Myocyte (in vitro differentiated cells): Measurements from ENCODE around the gene AGAP1. TPM values are rescaled to one million over a fixed set of nuclear protein-coding genes. Genes with fewer than 3 reads are reported as not detected.
A peak's percentile ranks its signal among the peaks of the same experiment; 100 is the strongest.

Source experiments
- DNase-seq: peaks from one replicate; pipeline ENCODE4 v3.0.0-alpha.2; 2012; ENCODE audit warnings: low read depth
- total RNA-seq: library from RNA; depleted of rRNA; stranded (reverse); fragments of >200 nt; gene quantifications from 2 replicates; pipeline ENCODE4 v1.2.3, GENCODE V29; 2014

Gene AGAP1
- total RNA-seq, 1 donor from 2014 or later = 15.5 TPM

DNA sequence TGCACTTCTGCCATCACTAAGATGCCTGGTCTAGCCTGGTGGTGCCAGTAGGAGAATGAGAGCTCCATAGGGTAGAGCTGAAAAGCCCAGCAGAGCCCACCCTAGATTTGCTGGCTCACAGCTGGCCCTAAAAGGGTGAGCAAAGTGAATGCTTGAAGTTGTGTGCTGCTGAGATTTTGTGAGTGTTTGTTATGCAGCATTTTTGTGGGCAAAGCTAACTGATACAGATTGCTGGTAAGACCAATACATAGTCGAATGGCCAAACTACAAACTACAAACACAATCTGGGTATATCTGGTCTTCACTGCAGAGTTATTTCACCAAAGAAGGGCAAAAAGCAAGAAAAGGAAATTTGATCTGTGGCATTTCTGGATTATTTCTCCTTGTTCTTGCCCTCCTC, 7.1 kb upstream of the AGAP1 start:
- DNase-seq = no peak

DNA sequence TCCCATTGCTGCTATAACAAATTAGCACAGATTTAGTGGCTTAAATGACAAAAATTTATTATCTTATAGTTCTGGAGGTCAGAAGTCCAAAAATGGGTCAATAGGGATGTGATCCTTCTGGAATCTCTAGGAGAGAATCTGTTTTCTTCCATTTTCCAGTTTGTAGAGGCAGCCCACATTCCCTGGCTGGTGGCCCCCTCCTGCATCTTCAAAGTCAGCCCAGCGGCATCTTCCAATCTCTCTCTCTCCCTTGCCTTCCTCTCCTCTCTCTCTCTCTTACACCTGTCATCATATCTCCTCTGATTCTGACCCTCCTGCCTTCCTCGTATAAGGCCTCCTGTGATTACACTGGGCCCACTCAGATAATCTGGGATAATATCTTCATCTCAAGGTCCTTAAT, 3.9 kb upstream of the AGAP1 start:
- no peak for DNase-seq

DNA sequence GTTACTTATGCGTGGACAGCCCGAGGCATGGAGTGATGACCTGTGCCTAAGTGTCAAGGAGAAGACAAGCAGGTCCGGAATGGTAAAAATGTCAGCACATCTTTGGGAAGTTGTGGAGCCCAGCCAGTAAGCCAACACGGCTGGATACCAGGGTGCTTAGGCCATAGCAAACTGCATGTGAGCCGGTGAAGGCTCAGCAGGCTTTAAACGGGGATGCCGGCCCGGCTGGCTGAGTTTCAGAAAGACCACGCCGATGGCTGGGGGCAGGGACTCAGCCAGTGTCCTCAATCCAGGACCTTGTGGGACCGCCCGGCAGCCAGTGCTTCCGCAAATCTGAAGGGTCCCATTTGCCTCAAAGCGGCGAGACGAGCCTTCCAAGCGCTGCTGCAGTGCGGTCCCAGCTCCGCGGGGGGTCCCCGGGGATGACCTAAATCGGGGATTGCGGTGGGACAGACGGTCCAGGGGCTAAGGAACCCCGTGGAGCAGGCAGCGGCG, 946 bp upstream of the AGAP1 start:
- DNase-seq = no peak

DNA sequence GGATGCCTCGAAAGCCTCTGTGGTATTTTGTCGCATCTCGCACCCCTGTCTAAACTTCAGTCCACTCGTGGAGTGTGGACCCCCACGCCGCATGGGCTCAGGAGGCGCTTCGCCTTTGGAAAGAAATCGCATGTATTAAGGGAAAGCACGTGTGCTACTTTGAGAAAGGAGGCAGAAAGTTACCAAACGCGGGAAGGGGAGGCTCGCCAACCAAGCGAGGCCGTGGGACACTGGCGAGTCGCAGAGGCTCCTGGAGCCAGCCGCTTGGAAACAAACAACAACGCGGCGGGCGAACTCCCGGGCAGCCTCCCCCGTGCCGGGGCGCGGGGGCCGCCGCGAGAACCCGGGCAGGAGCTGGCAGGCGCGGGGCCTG, 455 bp upstream of the AGAP1 start:
- peak; percentile 55 for DNase-seq

DNA sequence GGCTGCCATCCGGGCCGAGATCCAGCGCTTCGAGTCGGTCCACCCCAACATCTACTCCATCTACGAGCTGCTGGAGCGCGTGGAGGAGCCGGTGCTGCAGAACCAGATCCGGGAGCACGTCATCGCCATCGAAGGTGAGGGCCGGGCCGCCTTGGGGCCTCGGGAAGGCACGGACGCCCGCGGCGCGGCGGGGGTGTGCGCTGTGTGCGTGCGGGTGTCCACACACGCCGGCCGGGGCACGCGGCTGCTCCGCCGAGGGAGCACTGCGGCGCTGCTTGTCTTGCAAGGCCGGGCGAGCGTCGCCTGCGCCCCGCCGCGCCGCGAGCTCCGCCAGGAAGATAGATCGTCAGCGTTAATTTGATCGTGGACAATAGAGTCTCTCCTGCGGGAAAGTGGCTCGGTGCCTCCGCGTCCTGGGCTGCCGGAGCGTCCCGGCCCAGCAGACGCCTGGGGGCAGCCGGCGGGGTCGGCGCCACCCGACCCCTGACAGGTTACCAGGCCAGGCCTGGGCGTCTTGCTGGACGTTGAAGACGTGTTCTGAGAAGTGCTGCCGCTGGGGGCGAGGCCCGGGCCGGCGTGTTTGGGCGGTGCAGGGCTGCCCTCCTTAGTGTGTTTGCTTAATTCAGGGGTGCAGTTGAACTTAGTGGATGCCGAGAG, 1.0 kb downstream of the AGAP1 start:
- DNase-seq = peak; percentile 53

DNA sequence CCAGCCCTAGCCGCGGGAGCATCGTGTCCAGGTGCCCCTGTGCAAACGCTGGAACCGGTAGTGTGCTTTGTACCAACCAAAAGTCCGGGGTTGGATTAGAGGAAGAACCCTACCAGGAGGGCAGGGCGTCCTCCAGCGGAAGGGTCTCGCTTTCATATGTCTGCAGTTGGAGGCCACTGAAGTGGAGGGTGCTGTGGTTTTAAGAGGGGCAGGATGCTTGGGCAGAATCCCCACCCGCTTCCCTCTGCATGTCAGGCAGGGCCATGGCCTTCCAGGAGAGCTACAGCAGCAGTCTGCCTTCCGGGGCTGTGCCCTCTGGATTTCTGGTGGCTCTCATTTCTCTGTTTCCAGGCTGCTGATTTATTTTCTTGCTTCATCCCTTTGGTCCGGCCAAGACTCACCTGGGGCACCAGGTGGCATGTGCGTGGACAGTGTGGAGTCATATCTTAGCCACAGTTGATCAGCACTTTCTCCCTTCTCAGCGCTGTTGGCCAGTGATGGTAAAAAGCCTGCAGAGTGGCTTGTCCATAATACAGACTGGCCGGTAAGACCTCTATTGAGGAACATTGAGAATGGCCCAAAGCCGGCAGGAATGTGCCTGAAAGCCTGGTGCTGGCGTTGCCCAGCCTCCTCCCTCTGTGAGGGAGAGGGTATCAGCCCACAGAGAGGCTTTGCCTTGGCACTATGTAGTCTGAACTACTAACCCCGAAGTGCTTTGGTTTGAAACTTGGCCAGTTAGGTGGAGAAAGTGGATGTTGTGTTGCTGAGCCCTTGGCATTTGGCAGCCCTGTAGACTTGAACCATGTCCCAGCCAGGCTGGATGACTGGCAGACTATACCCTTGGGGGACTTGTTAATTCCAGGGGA, 1.8 kb downstream of the AGAP1 start:
- no peak for DNase-seq

DNA sequence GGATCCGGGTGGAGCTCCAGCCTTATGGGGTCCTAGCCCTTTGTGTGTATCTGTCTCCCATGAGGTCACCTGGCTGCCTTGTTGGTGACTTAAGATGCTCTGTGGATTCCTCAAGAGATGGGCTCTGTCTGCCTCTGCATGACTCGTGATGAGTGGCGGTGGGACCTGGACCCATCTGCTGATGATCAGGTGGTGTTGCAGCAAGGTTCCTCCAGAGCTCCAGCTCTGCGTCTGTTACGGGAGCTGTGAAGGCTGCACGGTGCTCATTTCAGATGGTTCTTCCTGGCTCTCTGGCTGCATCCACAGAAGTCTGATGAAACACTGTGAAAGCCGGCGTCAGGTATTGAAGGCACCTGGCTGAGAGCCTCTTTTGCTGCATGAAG, 2.4 kb downstream of the AGAP1 start:
- no peak for DNase-seq

DNA sequence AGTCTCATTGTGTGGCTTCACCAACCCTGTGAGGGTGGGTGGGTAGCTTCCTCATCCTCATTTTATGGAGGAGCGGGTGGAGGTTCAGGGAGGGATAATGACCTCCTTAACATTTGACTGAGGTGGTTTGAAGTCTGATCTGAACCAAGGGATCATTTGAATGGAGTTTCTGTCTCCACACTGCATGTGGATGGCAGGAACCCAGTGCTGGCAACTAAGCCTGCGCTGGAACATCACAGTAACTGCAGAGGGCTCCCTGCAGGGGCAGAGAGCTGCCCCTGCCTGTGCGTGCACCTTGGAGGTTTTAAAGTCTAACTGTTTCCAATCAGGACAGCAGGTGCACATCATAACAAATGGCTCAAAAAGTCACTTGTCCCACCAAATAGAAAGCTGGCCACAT, 3.3 kb downstream of the AGAP1 start:
- DNase-seq = no peak

DNA sequence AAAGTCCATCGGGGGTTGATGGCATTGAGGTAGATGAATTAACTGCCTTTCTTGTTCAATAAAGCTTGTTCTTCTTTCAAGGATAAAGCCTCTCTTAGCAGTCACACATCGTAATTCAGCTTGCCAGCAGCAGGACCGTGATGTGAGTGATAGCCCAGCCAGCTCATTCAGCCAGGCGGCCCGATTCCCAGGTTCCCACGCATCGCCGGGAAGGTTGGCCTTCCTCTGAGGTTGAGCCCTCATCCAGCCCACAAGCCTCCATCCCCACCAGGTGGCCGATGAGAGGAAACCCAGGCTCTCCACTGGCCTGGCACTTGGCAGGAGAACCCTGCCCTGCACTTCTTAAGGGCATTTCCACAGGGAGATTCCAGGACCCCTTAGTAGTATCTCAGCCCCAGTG, 4.7 kb downstream of the AGAP1 start:
- DNase-seq = peak; percentile 56

DNA sequence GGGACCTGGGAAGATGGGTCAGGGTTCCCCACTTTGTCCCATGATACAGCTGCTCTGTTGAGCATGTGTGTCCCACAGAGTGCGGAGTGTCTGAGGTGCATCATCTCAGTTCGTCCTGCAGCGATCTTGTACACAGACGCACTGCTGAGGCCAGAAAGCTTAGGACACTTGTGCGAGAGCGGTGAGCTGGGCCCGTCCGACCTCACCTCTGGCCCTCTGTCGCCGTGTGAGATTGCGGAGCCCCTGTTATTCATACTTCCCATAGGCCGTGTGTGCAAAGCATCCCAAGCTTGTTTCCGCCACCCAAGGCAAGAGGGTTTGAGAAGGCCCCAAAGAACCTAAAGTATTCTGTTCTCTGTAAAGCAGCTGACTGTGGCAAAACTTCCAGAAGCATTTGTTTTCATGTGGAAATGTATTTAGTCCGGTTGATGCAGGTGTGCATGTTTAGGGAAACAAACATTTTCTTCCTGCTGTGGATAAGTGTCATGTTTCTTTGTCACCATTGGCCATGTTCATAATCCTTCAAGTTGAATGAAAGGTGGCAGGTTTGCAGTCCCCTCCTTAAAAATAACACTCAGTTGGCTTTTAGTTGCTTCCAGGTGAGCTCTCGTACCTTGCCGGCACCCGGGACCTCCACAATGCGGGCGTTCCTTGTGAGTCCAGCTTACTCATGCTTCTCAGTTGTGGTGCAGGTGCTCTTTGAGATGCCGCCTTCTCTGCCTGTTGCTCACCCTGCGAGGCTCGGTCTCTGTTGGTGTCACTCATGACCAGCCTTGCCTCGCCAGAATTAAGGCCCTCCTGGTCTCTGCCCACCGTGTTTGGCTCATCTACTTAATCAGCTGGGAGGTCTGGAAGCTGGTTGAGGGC, 5.3 kb downstream of the AGAP1 start:
- no peak for DNase-seq

DNA sequence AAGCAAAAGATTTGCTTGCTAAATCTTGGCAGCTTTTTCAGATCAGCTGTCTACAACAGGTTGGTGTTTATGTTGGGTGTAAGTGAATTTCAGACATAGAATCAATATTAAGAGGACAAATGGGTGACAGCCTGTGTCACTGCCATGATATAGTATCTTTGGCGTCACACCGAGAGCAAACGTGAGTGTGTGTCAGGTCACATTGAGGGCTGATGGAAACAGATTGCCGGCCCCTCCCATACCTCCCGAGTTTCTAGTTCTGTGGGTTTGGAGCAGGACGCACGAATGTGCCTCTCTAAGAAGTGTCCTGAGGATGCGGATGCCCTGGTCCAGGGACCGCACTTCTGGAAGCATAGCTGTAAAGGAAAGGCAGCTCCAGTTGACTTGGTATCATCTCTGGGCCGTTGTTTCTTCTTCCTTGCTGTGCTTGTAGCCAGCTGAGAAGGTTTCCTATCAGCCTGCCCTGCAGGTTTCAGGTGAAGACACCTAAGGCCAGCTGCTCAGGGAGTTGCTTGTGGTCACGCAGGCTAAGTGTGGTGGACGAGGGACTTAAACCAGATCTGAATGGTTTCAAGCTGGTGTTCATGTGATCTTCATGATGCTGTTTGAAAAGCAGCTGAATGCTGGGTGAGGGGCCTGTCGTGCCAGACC, 6.4 kb downstream of the AGAP1 start:
- DNase-seq = no peak

DNA sequence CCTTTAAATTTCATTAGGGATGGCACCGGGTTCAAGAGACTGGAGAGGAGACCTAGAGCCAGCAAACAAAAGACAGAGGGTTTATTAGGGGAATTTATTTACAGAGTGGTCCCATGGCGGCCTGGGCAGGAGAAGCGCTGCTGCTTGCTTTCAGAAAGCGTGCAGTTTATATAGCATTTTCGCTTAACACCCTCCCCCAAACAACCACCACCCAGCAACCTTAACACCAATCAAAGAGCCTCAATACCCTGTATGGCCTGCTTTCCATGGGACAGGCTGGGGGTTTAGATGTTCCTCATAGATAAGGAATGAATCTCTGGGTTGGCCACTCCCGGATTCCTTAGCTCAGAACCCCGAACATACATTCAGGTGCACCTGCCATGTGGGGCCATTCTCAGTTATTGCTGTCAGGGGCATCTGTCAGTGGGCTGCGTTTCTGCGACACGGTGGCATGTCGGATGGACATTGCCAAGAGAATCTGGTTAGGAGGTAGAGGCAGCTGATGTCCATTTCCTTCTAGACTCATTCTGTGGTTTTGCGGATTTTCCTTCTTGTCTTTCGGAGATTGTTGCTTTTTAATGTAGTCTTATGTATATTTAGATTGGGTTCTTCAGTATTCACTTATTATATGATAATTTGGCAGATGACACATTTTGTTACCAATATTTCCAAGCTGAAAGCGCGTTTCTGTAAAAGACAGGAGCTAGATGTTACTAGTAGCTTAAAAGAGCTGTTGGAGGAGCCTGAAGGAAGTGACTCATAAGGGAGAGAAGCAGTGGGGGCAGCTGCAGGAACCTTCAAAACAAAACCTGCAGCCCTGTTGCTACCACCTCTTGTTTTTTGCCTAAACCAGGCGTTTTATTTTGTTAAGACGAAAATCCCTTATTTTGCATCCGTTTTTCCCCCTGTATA, 7.2 kb downstream of the AGAP1 start:
- DNase-seq = peak; percentile 81

DNA sequence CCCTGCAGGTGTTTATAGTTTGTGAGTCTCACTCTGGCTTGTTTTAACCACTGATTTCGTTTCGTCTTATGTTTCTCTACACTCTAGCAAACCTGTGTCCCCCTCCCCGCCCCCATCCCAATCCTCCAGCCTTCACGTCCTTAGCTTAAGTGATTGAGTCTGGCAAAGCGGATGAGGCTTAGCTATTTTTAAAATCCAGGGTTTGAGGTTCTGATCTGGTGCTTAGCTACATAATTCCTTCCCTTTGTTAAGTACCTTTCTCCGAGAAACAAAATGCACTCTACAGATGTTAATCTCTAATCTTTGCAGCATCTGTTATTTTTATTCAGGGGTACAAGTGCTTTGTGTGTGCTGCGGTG, 7.8 kb downstream of the AGAP1 start:
- peak; percentile 43 for DNase-seq

DNA sequence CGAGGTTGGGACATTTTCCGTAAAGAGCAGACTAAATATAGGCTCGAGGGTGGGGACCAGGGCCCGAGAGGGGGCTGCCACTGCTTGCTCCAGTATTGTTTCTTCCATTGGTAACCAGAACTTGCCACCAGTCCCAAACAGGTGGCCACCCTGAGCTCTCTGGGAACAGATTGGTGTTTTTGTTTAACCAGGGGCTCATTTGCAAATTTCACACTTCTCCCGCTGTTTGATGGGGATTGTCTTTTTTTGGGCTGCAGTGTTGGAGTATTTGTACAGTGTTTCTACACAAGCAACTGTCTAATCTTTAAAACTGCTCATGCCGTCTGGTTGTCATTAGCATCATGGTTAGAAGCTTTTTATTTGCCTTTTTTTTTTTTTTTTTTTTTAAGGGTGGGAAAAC, 8.5 kb downstream of the AGAP1 start:
- no peak for DNase-seq

DNA sequence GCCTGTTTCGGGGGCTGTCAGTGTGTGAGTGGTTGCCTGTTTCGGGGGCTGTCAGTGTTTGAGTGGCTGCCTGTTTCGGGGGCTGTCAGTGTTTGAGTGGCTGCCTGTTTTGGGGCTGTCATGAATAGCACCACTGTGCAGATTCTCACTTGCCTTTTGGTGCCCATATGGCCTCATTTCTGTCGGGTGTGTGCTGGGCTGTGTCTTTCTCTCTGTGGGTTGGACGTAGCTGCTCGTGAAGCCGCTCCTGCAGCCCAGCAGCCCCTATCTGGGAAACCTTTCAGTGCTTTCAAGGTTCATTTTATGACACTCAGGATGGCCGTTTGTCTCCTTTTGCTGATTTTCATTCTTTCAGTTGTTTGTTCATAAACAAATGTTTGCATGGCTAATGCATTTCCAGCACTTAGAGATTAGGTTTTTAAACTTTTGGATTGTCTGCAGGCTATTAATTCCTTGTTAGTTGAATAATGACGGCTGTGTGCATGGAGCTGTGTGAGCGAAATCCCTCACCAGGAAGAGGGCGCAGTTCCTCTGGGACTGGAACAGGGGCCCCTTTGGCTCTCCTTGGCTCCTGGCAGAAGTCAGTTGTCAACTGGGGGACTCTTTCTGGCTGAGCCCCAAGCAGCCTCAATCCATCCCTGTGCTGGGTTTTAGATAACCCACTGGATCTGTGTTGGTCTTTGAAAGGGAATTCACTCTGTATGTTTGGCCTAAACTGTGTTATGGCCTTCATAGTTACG, 10.8 kb downstream of the AGAP1 start:
- DNase-seq = no peak

DNA sequence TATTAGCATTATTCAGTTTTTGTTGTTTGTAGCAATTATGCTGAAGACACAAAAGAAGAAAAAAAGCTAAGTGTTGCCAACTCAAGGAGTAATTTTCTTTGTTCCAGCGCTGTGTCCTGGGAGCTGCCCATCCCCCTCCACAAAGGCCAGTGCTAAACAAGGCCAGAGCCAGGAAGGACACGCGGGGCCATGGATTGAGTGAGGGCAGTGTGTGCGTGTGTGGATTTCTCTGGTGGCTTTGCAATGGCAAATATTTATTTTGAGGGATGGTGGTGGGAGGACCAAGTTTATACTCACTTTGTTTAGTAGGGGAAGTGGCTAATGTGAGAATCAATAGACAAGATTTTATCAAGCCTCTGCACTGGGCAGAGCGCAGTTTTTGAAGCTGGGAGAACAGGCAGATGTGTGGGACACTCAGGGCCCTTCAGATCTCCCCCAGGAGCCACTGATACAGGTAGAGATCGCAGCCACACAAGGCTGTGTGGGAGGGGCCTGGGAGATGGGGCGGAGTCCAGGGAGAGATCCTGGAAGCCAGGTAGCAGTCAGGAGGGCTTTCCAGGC, 11.4 kb downstream of the AGAP1 start:
- no peak for DNase-seq

DNA sequence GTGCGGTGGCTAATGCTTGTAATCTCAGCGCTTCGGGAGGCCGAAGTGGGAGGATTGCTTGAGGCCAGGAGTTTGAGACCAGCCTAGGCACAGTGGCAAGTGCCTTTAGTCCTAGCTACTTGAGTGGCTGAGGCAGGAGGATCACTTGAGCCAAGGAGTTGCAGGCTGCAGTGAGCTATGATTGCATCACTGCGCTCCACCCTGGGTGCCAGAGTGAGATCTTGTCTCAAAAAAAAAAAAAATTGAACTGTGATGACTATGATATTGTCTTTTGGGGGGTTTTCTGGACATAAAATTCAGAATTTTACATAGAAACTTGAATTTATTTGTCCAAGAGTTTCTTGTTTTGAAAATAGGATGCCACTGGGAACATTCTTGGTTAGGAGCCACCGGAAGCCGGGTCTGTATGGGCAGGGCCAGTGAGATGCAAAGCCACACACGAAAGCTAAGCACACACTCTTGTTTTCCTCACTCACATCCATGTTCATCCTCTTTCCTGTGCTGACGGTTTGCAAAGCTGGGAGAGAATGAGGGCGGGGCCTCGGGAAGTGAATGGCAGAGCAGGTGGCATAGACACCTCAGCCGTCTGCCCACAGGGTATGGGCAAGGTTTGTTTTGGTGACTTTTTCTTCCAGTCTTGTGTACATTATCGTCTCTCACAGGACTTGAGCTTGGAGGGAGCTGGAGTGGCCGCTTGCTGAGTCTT, 12.6 kb downstream of the AGAP1 start:
- peak; percentile 41 for DNase-seq

DNA sequence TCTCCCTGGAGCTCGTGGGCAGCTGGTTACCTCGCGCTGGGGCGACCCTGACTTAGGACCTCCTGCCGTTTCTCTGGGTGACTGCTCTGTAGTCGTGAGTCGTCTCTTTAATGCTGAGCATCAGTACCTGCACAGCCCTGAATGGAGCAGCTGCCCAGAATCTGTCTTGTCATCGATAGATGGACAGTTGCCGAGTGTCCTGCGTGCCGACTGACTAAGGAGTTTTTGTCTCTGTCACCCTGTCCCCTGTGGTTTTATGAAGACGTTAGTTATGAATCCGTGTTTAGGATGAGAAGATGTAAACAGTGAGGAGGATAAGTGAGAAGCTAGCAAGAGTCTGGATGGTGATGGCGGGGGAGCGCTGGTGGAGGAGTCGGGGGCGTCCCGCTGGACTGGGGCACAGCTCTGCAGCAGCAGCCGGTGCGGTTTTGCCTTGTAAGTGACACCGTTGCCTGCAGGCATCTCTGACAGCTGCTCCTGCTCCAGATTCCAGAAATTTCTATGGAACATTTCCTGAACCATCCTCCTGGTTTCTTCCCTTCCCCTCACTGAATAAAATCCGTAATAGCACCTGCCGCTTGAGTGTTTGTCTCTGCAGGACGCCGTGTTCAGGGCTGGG, 13.3 kb downstream of the AGAP1 start:
- peak; percentile 46 for DNase-seq
